NT2/D1 (cell line): Measurements from ENCODE around the gene ZNF611.
"Not testable (repeated sequence)": the region's sequence is repeated elsewhere in the genome, so short reads cannot be mapped to it uniquely, and the experiment has no call there.

ENCODE experiments used
- DNase-seq: peaks from one replicate; pipeline ENCODE4 v3.0.0-alpha.2; 2011; ENCODE audit warnings: low read depth, low spot score
- H3K27me3 ChIP-seq: 2 replicates; pipeline ENCODE4 v1.6.0; 2011; ENCODE audit warnings: mild to moderate bottlenecking; ENCODE audit not compliant: insufficient read length, insufficient read depth
- H3K36me3 ChIP-seq: 2 replicates; pipeline ENCODE4 v1.6.1; 2011; ENCODE audit warnings: mild to moderate bottlenecking, low read length, mixed read lengths; ENCODE audit not compliant: insufficient read depth, insufficient read length
- H3K4me1 ChIP-seq: 2 replicates; pipeline ENCODE4 v1.5.1; 2011; ENCODE audit not compliant: insufficient read depth, insufficient read length
- H3K4me3 ChIP-seq: 2 replicates; pipeline ENCODE4 v1.5.1; 2011; ENCODE audit warnings: low read depth; ENCODE audit not compliant: insufficient read length
- H3K9ac ChIP-seq: 2 replicates; pipeline ENCODE4 v1.6.0; 2011; ENCODE audit warnings: low read depth; ENCODE audit not compliant: insufficient read length
- H3K9me3 ChIP-seq: 2 replicates; pipeline ENCODE4 v1.5.1; 2011; ENCODE audit warnings: mild to moderate bottlenecking, low read length; ENCODE audit not compliant: insufficient read depth
- SUZ12 ChIP-seq: IDR thresholded peaks from 2 replicates; pipeline ENCODE4 v1.6.1; 2011; ENCODE audit not compliant: insufficient read length, insufficient read depth; ENCODE audit errors: extremely low read depth
- YY1 ChIP-seq: IDR thresholded peaks from 2 replicates; pipeline ENCODE4 v1.6.1; 2011; ENCODE audit not compliant: insufficient read length, insufficient read depth
- ZNF274 ChIP-seq: IDR thresholded peaks from 2 replicates; pipeline ENCODE4 v1.6.1; 2011; ENCODE audit warnings: mild to moderate bottlenecking, low read depth, low read length

Gene ZNF611

DNA sequence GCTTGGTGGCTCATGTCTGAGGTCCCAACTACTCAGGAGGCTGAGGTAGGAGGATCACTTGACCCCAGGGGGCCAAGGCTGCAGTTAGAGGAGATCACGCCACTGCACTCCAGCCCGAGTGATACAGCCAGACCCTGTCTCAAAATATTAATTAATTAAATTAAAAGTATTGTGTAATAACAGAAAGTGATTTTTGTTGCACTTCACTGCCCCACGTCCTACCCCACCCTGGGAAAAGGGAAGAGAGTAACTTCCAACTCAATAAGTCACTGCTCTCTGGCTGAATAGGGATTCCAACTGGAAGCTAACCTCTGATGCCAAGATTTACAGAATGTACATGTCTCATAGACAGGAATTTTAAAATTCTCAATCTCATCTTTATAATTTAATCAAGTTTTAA lies 47.2 kb downstream of the ZNF611 start:
- Histone ChIP-seq H3K4me1 (no peaks in the 10 kb centered on the region), H3K27me3 (no peaks in the 10 kb centered on the region), H3K9ac (no peak overlapping the region), H3K4me3 (no peak overlapping the region), H3K36me3 (peaks cover 31% of the 10 kb centered on the region), H3K9me3 (no peaks in the 10 kb centered on the region)
- no peak for TF ChIP-seq YY1
- TF ChIP-seq ZNF274: no peak
- TF ChIP-seq SUZ12: no peak
- DNase-seq: no peak

DNA sequence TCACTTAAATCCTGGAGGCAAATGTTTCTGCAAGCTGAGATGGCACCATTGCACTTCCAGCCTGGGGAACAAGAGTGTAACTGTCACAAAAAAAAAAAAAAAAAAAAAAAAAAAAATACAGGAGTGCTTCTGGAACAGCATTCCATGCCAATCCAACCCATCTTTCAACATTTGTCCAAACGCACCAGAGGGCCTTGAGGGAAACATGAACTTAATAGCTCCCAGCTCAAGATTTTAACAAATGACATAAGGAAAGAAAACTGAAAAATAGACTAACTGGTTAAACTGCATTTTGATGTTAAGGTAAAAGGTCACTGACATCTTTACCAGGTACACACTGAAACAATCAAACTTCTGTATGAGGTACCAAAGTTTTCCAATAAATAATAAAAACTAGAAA lies 49.0 kb downstream of the ZNF611 start:
- no peaks in the 10 kb centered on the region for H3K9me3 ChIP-seq
- H3K27me3 ChIP-seq: no peaks in the 10 kb centered on the region
- no peak overlapping the region for H3K4me3 ChIP-seq
- H3K9ac ChIP-seq: no peak overlapping the region
- no peak for DNase-seq
- H3K36me3 ChIP-seq: peaks cover 36% of the 10 kb centered on the region
- H3K4me1 ChIP-seq: no peaks in the 10 kb centered on the region
- no peak for TF ChIP-seq SUZ12
- TF ChIP-seq YY1: no peak
- no peak for TF ChIP-seq ZNF274

DNA sequence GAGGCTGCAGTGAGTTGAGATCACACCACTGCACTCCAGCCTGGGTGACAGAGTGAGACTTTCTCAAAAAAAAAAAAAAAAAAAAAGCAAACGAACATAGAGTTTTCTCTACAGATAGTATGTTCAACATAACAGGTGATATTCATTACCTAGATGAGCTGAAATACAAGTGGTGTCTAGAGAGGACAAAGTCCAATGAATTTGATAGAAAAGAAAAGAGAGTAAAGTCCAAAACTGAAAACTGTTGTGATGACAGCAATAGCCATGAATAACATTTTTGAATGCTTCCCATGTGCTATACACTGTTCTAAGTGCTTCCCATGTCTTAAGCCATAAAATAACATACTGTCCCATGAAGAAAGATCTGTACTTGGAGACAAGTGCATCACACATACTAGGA lies 53.6 kb downstream of the ZNF611 start:
- DNase-seq, H3K4me1 ChIP-seq, H3K9me3 ChIP-seq, H3K27me3 ChIP-seq, H3K9ac ChIP-seq, H3K4me3 ChIP-seq: not testable (repeated sequence)
- H3K36me3 ChIP-seq: peaks cover 43% of the 10 kb centered on the region

DNA sequence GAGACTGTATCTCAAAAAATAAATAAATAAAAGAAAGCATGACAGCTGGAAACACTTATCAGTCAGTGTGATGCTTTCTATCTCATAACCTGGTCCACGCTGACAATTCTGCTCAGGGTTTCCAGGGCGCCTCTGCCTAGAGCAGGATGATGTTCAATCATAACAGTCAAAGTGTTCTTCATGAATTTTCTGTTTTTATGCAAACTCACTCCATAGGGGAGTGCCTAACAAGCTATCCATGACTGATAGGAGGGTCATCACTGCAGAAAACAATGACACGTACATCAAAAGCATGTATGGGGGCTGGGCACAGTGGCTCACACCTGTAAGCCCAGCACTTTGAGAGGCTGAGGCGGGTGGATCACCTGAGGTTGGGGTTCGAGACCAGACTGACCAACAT lies 55.2 kb downstream of the ZNF611 start:
- peaks cover 21% of the 10 kb centered on the region for H3K9me3 ChIP-seq
- H3K27me3 ChIP-seq: no peaks in the 10 kb centered on the region
- H3K9ac ChIP-seq: no peak overlapping the region
- no peak for DNase-seq
- TF ChIP-seq SUZ12 (no peak), YY1 (no peak), ZNF274 (no peak)
- no peak overlapping the region for H3K4me3 ChIP-seq
- H3K36me3 ChIP-seq: peaks cover 43% of the 10 kb centered on the region
- H3K4me1 ChIP-seq: no peaks in the 10 kb centered on the region

DNA sequence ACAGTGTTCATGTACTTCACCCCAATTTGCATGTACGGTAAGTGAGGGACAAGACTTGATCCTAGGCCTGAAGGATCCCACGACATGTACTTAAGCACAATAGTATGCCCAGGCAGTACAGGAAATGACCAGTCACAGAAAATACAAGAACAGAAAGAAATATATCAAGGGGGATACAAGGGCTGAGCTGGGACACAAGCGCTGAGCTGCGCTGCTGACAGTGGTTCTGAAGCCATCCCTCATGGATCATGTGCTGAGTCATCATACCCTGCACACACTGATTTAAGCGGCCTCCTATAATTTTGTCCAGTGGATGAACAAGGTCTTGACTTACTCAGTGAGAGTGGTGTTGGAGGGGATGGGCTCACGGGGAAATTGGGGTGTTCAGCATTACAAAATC lies 59.6 kb downstream of the ZNF611 start:
- Histone ChIP-seq H3K36me3 (peaks cover 43% of the 10 kb centered on the region), H3K9me3 (peaks cover 21% of the 10 kb centered on the region)
- not testable (repeated sequence) for H3K9ac ChIP-seq, DNase-seq, H3K4me1 ChIP-seq, H3K4me3 ChIP-seq, H3K27me3 ChIP-seq

DNA sequence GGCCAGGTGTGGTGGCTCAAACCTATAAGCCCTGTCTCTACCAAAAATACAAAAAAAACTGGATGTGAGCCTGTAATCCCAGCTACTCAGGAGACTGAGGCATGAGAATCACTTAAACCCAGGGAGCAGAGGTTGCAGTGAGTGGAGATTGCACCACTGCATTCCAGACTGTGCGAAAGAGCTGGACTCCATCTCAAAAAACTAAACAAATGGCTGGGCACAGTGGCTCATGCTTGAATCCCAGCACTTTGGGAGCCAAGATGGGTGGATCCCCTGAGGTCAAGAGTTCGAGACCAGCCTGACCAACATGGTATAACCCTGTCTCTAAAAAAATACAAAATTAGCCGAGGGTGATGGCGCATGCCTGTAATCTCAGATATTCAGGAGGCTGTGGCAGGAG lies 61.8 kb downstream of the ZNF611 start:
- Histone ChIP-seq H3K4me1 (peaks cover 2% of the 10 kb centered on the region), H3K27me3 (no peaks in the 10 kb centered on the region), H3K9ac (no peak overlapping the region), H3K36me3 (peaks cover 42% of the 10 kb centered on the region), H3K4me3 (no peak overlapping the region), H3K9me3 (peaks cover 21% of the 10 kb centered on the region)
- no peak for DNase-seq
- TF ChIP-seq ZNF274: no peak
- TF ChIP-seq SUZ12: no peak
- TF ChIP-seq YY1: no peak

DNA sequence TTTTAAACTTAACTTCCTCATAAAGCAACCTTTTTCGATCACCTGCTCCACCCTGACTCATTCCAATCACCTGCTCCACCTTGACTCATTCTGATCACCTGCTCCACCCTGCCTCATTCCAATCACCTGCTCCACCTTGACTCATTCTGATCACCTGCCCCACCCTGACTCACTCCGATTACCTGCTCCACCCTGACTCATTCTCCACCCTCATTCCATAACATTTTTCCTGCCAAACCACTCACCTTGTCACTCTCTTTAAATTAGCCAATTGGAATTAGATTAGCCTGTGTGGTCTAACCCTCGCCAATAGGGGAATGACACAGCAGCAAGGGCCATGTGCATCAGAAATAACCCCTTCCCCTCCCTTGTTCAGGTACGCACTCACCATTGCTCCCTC lies 64.8 kb downstream of the ZNF611 start:
- H3K36me3 ChIP-seq: peaks cover 35% of the 10 kb centered on the region
- TF ChIP-seq SUZ12: no peak
- TF ChIP-seq ZNF274: no peak
- TF ChIP-seq YY1: no peak
- no peak for DNase-seq
- no peak overlapping the region for H3K9ac ChIP-seq
- H3K9me3 ChIP-seq: peaks cover 4% of the 10 kb centered on the region
- H3K4me1 ChIP-seq: peaks cover 2% of the 10 kb centered on the region
- no peak overlapping the region for H3K4me3 ChIP-seq
- no peaks in the 10 kb centered on the region for H3K27me3 ChIP-seq

DNA sequence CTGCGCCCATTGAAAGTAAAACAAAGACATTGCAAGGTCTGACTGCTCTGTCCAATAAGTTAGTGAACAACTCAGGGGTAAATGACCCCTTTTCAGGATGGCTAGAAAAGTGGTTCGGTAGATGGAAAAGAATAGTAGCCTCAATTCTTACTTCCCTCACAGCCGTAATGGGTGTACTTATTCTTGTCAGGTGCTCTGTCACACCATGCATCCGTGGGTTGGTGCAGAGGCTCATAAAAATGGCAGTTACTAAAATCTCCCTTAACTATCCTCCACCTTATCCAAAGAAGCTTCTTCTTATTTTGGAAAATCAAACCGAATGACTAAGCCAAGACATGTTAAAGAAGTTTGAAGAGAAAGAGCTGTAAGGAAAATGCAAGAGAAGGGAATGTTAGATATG lies 65.3 kb downstream of the ZNF611 start:
- H3K4me3 ChIP-seq: no peak overlapping the region
- H3K36me3 ChIP-seq: peaks cover 35% of the 10 kb centered on the region
- TF ChIP-seq SUZ12 (no peak), ZNF274 (no peak), YY1 (no peak)
- H3K9ac ChIP-seq: no peak overlapping the region
- H3K27me3 ChIP-seq: no peaks in the 10 kb centered on the region
- H3K9me3 ChIP-seq: no peaks in the 10 kb centered on the region
- H3K4me1 ChIP-seq: peaks cover 2% of the 10 kb centered on the region
- DNase-seq: no peak
